B cell (primary cell): ENCODE measurements around the gene C2CD4C. TPM values are rescaled to one million over a fixed set of nuclear protein-coding genes. Genes with fewer than 3 reads are reported as not detected.
"Not testable (repeated sequence)": the region's sequence is repeated elsewhere in the genome, so short reads cannot be mapped to it uniquely, and the experiment has no call there.

Experiments used
- ATAC-seq: fragments of 200-7000 bp; cut with Tn5 transposase; one replicate; pipeline ENCODE4 v1.10.0; 2021; ENCODE audit warnings: low read depth, mild to moderate bottlenecking, moderate number of reproducible peaks, moderate library complexity
- CTCF ChIA-PET: fragments of 350-600 bp; sonication (Branson Sonifier 250); formaldehyde crosslinking; loops from one replicate; lab custom pipeline; 2021; ENCODE audit warnings: antibody characterized with exemption, inconsistent platforms; lab: Charles Lee
- POLR2A ChIA-PET: fragments of 350-600 bp; sonication (Branson Sonifier 250); formaldehyde crosslinking; loops from one replicate; lab custom pipeline; 2021; ENCODE audit warnings: antibody characterized with exemption; lab: Charles Lee
- DNase-seq: peaks from one replicate; pipeline ENCODE4 v3.0.0; 2013
- H2AFZ ChIP-seq: 2 replicates; pipeline ENCODE4 v1.6.1; 2012; ENCODE audit warnings: mild to moderate bottlenecking, low read depth, low read length; ENCODE audit not compliant: insufficient read depth, poor library complexity, severe bottlenecking
- H3K27ac ChIP-seq, 2 donors: 1 replicate in 1 of 2; 2 replicates in 1 of 2; pipeline ENCODE4 v1.5.1; 2012 to 2013; ENCODE audit warnings: low read length in 2 of 2, mild to moderate bottlenecking in 2 of 2, moderate library complexity in 1 of 2
- H3K27me3 ChIP-seq, 4 experiments: fragments of 200-600 bp in 1 of 4; sonication (generic) in 1 of 4; replicated peaks in 1 of 4; 1 replicate in 2 of 4; 2 replicates in 2 of 4; pipeline versions ENCODE4 v1.6.1 to v1.7.0; 2013 to 2016; ENCODE audit warnings: low read length in 3 of 4, mild to moderate bottlenecking in 2 of 4, mixed read lengths in 1 of 4, moderate library complexity in 1 of 4; ENCODE audit not compliant: insufficient read depth in 4 of 4, control insufficient read depth in 3 of 4; ENCODE audit errors: control extremely low read depth in 1 of 4
- H3K36me3 ChIP-seq, 2 experiments: replicated peaks in 1 of 2; 1 replicate in 1 of 2; 2 replicates in 1 of 2; pipeline versions ENCODE4 v1.6.1 to v1.7.1; 2013; ENCODE audit warnings: low read length in 1 of 2; ENCODE audit not compliant: insufficient read depth in 2 of 2, control insufficient read depth in 1 of 2; ENCODE audit errors: control extremely low read depth in 1 of 2, extremely low read depth in 1 of 2
- H3K4me1 ChIP-seq, 2 donors: fragments of 200-600 bp in 1 of 2; sonication (generic) in 1 of 2; 1 replicate in 1 of 2; 2 replicates in 1 of 2; pipeline versions ENCODE4 v1.5.1 to v1.6.1; 2013 to 2017; ENCODE audit warnings: low read length in 2 of 2; ENCODE audit not compliant: control insufficient read depth in 2 of 2, insufficient read depth in 2 of 2
- H3K4me2 ChIP-seq: replicated peaks from 2 replicates; pipeline ENCODE3; 2012; ENCODE audit warnings: mild to moderate bottlenecking, low read depth, low read length; ENCODE audit not compliant: poor library complexity, severe bottlenecking
- H3K4me3 ChIP-seq, 5 experiments: fragments of 200-600 bp in 1 of 5; sonication (generic) in 1 of 5; 1 replicate in 3 of 5; 2 replicates in 2 of 5; pipeline versions ENCODE4 v1.5.1 to v1.7.0; 2011 to 2016; ENCODE audit warnings: low read length in 4 of 5, mild to moderate bottlenecking in 4 of 5, low read depth in 2 of 5, control low read depth in 1 of 5, moderate library complexity in 1 of 5; ENCODE audit not compliant: insufficient read depth in 1 of 5; ENCODE audit errors: control extremely low read depth in 1 of 5, extremely low read depth in 1 of 5
- H3K79me2 ChIP-seq: fragments of 200-600 bp; sonication (generic); one replicate; pipeline ENCODE4 v1.6.0; 2016; ENCODE audit warnings: low read length; ENCODE audit not compliant: control insufficient read depth, insufficient read depth
- H3K9ac ChIP-seq: fragments of 200-600 bp; sonication (generic); 2 replicates; pipeline ENCODE4 v1.6.1; 2017; ENCODE audit warnings: mild to moderate bottlenecking, low read length, moderate library complexity
- H3K9me3 ChIP-seq, 3 donors: one replicate each; pipeline versions ENCODE4 v1.6.1 to v1.7.1; 2013; ENCODE audit warnings: low read length in 2 of 3; ENCODE audit not compliant: control insufficient read depth in 2 of 3, insufficient read depth in 1 of 3; ENCODE audit errors: control extremely low read depth in 1 of 3
- H4K20me1 ChIP-seq: 2 replicates; pipeline ENCODE4 v1.6.0; 2012; ENCODE audit warnings: mild to moderate bottlenecking, low read length; ENCODE audit not compliant: insufficient read depth, control insufficient read depth, poor library complexity, severe bottlenecking
- H3K27ac Mint-ChIP-seq: one replicate; pipeline ENCODE4 v1.8.0; 2021; ENCODE audit warnings: mixed read lengths
- H3K27me3 Mint-ChIP-seq: one replicate; pipeline ENCODE4 v1.8.0; 2021; ENCODE audit warnings: mixed read lengths
- H3K4me1 Mint-ChIP-seq: one replicate; pipeline ENCODE4 v1.8.0; 2021; ENCODE audit warnings: mixed read lengths
- H3K4me3 Mint-ChIP-seq: one replicate; pipeline ENCODE4 v1.8.0; 2021; ENCODE audit warnings: mixed read lengths
- H3K9me3 Mint-ChIP-seq: one replicate; pipeline ENCODE4 v1.8.0; 2022; ENCODE audit warnings: mixed read lengths; ENCODE audit not compliant: insufficient read depth
- CTCF ChIP-seq: fragments of 200-600 bp; IDR thresholded peaks from one replicate; pipeline ENCODE4 v1.8.0; 2022; ENCODE audit warnings: antibody characterized with exemption, mild to moderate bottlenecking
- EZH2 ChIP-seq: IDR thresholded peaks from 2 replicates; pipeline ENCODE4 v1.6.1; 2012; ENCODE audit warnings: borderline replicate concordance, low read depth, mild to moderate bottlenecking, moderate library complexity, low read length; ENCODE audit not compliant: insufficient read depth, poor library complexity, severe bottlenecking
- WGBS: methylation state at CpG from one replicate; pipeline ENCODE4 v1.1.5; 2013; ENCODE audit warnings: missing lambda C conversion rate; ENCODE audit not compliant: insufficient coverage; 5-methylcytosine and 5-hydroxymethylcytosine counted together
- intact Hi-C: fragments of 100-400 bp; cut with micrococcal nuclease; formaldehyde crosslinking; loops from one replicate; pipeline ENCODE4 v1.10.0; 2022
- polyA plus RNA-seq: library from polyadenylated mRNA; depleted of rRNA; stranded (reverse); fragments of >200 nt; gene quantifications from 2 replicates; pipeline ENCODE4 v1.2.3, GENCODE V29; 2012
- total RNA-seq, 2 donors: library from RNA; stranded (reverse); fragments of 120-200 nt in 1 of 2; gene quantifications; 1 replicate in 1 of 2; 2 replicates in 1 of 2; pipeline versions ENCODE4 v1.2.3 to v1.2.4, GENCODE V29; 2013 to 2022

Gene C2CD4C
- total and polyA plus RNA-seq, 2 donors (not counting 1 experiment from before 2014, with no cell fraction given) = not detected

- no peak overlapping the region for H3K27ac Mint-ChIP-seq
- H3K4me2 ChIP-seq = no peak overlapping the region
- DNase-seq (no peak), ATAC-seq (no peak)
- no peak overlapping the region for H3K4me3 ChIP-seq
- H3K27me3 ChIP-seq = peaks cover 0 to 16% (median 3%) of the 10 kb centered on the region in 4 experiments
- no peak overlapping the region for H3K9ac ChIP-seq
- WGBS = 24% methylated on average over 43 of the region's 44 CpGs
- intact Hi-C loops = no loop called here
- no peak overlapping the region for H3K27ac ChIP-seq
- TF ChIP-seq CTCF = no peak
- no peak for TF ChIP-seq EZH2
- H2AFZ ChIP-seq = peak overlapping the region; percentile 6
- POLR2A ChIA-PET = no interaction called here
- CTCF ChIA-PET = no interaction called here
- H4K20me1 ChIP-seq = no peaks in the 10 kb centered on the region
- H3K9me3 Mint-ChIP-seq = peaks cover 6% of the 10 kb centered on the region
- H3K4me1 Mint-ChIP-seq = peaks cover 6% of the 10 kb centered on the region
- peaks cover 4 to 11% of the 10 kb centered on the region in 2 donors for H3K4me1 ChIP-seq
- no peak overlapping the region for H3K4me3 Mint-ChIP-seq
- no peaks in the 10 kb centered on the region for H3K36me3 ChIP-seq
- H3K79me2 ChIP-seq = no peaks in the 10 kb centered on the region
- H3K9me3 ChIP-seq = peaks cover 0 to 30% (median 6%) of the 10 kb centered on the region in 3 donors
- H3K27me3 Mint-ChIP-seq = peaks cover 31% of the 10 kb centered on the region
Measured at GRCh38 chr19:383922-384798, 24.8 kb downstream of the C2CD4C start.

- H3K4me3 ChIP-seq = no peak overlapping the region
- H3K4me2 ChIP-seq = no peak overlapping the region
- ChIA-PET POLR2A (no interaction called here), CTCF (no interaction called here)
- no peaks in the 10 kb centered on the region for H3K36me3 ChIP-seq
- DNase-seq (no peak), ATAC-seq (no peak)
- Mint-ChIP-seq H3K27me3 (peaks cover 25% of the 10 kb centered on the region), H3K9me3 (peaks cover 6% of the 10 kb centered on the region), H3K4me3 (no peak overlapping the region), H3K27ac (no peak overlapping the region), H3K4me1 (peaks cover 6% of the 10 kb centered on the region)
- peaks cover 4 to 11% of the 10 kb centered on the region in 2 donors for H3K4me1 ChIP-seq
- WGBS = 85% methylated on average over 19 of the region's 19 CpGs
- H4K20me1 ChIP-seq = no peaks in the 10 kb centered on the region
- intact Hi-C loops = no loop called here
- no peak overlapping the region for H2AFZ ChIP-seq
- no peak overlapping the region for H3K9ac ChIP-seq
- no peaks in the 10 kb centered on the region for H3K79me2 ChIP-seq
- H3K27me3 ChIP-seq = peaks cover 0 to 16% (median 3%) of the 10 kb centered on the region in 4 experiments
- H3K27ac ChIP-seq = no peak overlapping the region
- H3K9me3 ChIP-seq = peaks cover 0 to 31% (median 6%) of the 10 kb centered on the region in 3 donors
- TF ChIP-seq CTCF (no peak), EZH2 (no peak)
Measured at GRCh38 chr19:383040-383439, 25.9 kb downstream of the C2CD4C start.

- DNase-seq = peak; percentile 43
- H3K27ac Mint-ChIP-seq = peak overlapping the region; percentile 71
Measured at GRCh38 chr19:382578-382977, 26.4 kb downstream of the C2CD4C start.

More at GRCh38 chr19:382578-382977, 26.4 kb downstream of the C2CD4C start:
- Histone ChIP-seq H3K27me3 (peaks cover 0 to 14% (median 3%) of the 10 kb centered on the region in 4 experiments), H3K4me1 (peaks cover 4 to 11% of the 10 kb centered on the region in 2 donors), H3K9me3 (peaks cover 0 to 32% (median 6%) of the 10 kb centered on the region in 3 donors)
- H3K79me2 ChIP-seq, POLR2A ChIA-PET, CTCF ChIA-PET, H3K27ac ChIP-seq, ATAC-seq, H3K4me1 Mint-ChIP-seq, H3K36me3 ChIP-seq, H3K4me2 ChIP-seq, intact Hi-C loops, H3K9me3 Mint-ChIP-seq, H2AFZ ChIP-seq, H3K9ac ChIP-seq, H4K20me1 ChIP-seq, H3K4me3 ChIP-seq: not testable (repeated sequence)
- WGBS = 52% methylated on average over 7 of the region's 9 CpGs
- Mint-ChIP-seq H3K27me3 (peaks cover 25% of the 10 kb centered on the region), H3K4me3 (peak overlapping the region; percentile 45)
